DLD1 (cell line): ENCODE data around the gene ZNF586.
"Not testable (repeated sequence)": the region's sequence is repeated elsewhere in the genome, so short reads cannot be mapped to it uniquely, and the experiment has no call there.

Source experiments
- in situ Hi-C: cut with HindIII; loops from 2 replicates; pipeline ENCODE4 v1.10.0; 2017; ENCODE audit warnings: low sequenced_read_pairs

The ZNF586 gene

GRCh38 chr19:57769345-57770131, at the start of gene ZNF586:
ZNF586 (plus strand) TSS chr19:57769676; CDS start chr19:57769843, 167 bp downstream.
- in situ Hi-C loops, result no loop called here

- in situ Hi-C loops, result no loop called here
Measured at GRCh38 chr19:57719901-57720519, 49.5 kb upstream of the ZNF586 start.

- in situ Hi-C loops, result no loop called here
Measured at GRCh38 chr19:57720878-57721277, 48.6 kb upstream of the ZNF586 start.

- in situ Hi-C loops, result not testable (repeated sequence)
Measured at GRCh38 chr19:57738320-57738719, 31.2 kb upstream of the ZNF586 start.

GRCh38 chr19:57738770-57739169, 30.7 kb upstream of the ZNF586 start:
- in situ Hi-C loops, result not testable (repeated sequence)

- in situ Hi-C loops, result no loop called here
Measured at GRCh38 chr19:57746580-57747471, 22.6 kb upstream of the ZNF586 start, which contains the start of gene ZNF776. ZNF776 (plus strand) TSS chr19:57746815; CDS start chr19:57747059, 244 bp downstream.

- in situ Hi-C loops, result no loop called here
Measured at GRCh38 chr19:57747472-57747807, 22.0 kb upstream of the ZNF586 start.

- in situ Hi-C loops, result no loop called here
Measured at GRCh38 chr19:57748029-57748428, 21.4 kb upstream of the ZNF586 start.

GRCh38 chr19:57754091-57754673, 15.3 kb upstream of the ZNF586 start:
- in situ Hi-C loops, result no loop called here

- in situ Hi-C loops, result no loop called here
Measured at GRCh38 chr19:57755031-57755430, 14.4 kb upstream of the ZNF586 start.

GRCh38 chr19:57757941-57758340, 11.5 kb upstream of the ZNF586 start:
- in situ Hi-C loops, result no loop called here

GRCh38 chr19:57759096-57759495, 10.4 kb upstream of the ZNF586 start:
- in situ Hi-C loops, result no loop called here

- in situ Hi-C loops, result no loop called here
Measured at GRCh38 chr19:57771417-57771816, 1.9 kb downstream of the ZNF586 start.

GRCh38 chr19:57773488-57773887, 4.0 kb downstream of the ZNF586 start:
- in situ Hi-C loops, result no loop called here

- in situ Hi-C loops, result no loop called here
Measured at GRCh38 chr19:57776764-57777296, 7.4 kb downstream of the ZNF586 start.

- in situ Hi-C loops, result no loop called here
Measured at GRCh38 chr19:57778336-57778735, 8.9 kb downstream of the ZNF586 start.

- in situ Hi-C loops, result no loop called here
Measured at GRCh38 chr19:57779220-57779845, 9.9 kb downstream of the ZNF586 start.

- in situ Hi-C loops, result no loop called here
Measured at GRCh38 chr19:57786286-57786685, 16.8 kb downstream of the ZNF586 start.

GRCh38 chr19:57786906-57787305, 17.4 kb downstream of the ZNF586 start:
- in situ Hi-C loops, result no loop called here

GRCh38 chr19:57788114-57788692, 18.7 kb downstream of the ZNF586 start:
- in situ Hi-C loops, result no loop called here
